SK-N-MC (cell line): Measurements from ENCODE around the gene ITGB6.

Source experiments
- EZH2 ChIP-seq: fragments of 200-600 bp; sonication (generic); IDR thresholded peaks from one replicate; pipeline ENCODE4 v1.6.1; 2017; ENCODE audit warnings: antibody characterized with exemption
- POLR2AphosphoS5 ChIP-seq: IDR thresholded peaks from 2 replicates; pipeline ENCODE4 v1.6.1; 2012; ENCODE audit warnings: mild to moderate bottlenecking, low read depth, low read length, borderline replicate concordance

GRCh38 chr2:160225722-160226121, 25.6 kb upstream of the ITGB6 start:
- TF ChIP-seq EZH2 (no peak), POLR2AphosphoS5 (no peak)
